Epithelial cell of esophagus (primary cell): ENCODE measurements around the gene CDC42EP2.

Source experiments
- DNase-seq: peaks from one replicate; pipeline ENCODE4 v3.0.0; 2010; ENCODE audit warnings: low read depth
- H3K4me3 ChIP-seq: 2 replicates; pipeline ENCODE4 v1.5.1; 2011; ENCODE audit warnings: mild to moderate bottlenecking, low read length, control low read depth
- TF ChIP-seq, protein P1 (sequence below): IDR thresholded peaks from 2 replicates; pipeline ENCODE4 v1.5.1; 2011; ENCODE audit warnings: low read depth, mild to moderate bottlenecking, low read length, control low read depth, inconsistent platforms; ENCODE audit not compliant: insufficient read depth; ENCODE audit errors: missing control alignments

CDC42EP2 gene

DNA sequence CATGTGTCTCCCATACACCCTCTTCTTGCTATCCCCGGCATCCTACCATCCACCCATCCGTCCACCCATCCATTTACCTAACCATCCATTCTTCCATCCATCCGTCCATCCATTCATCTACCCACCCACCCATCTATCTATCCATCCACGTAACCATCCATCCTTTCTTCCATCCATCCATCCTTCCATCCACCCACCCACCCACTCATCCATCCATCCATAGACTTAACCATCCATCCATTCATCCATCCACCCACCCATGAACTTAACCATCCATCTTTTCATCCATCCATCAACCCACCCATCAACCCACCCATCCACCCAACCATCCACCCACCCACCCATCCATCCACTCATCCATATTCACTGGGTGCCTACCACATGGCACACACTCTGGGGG lies 10.6 kb upstream of the CDC42EP2 start:
- H3K4me3 ChIP-seq = no peak overlapping the region
- TF ChIP-seq, protein P1, sequence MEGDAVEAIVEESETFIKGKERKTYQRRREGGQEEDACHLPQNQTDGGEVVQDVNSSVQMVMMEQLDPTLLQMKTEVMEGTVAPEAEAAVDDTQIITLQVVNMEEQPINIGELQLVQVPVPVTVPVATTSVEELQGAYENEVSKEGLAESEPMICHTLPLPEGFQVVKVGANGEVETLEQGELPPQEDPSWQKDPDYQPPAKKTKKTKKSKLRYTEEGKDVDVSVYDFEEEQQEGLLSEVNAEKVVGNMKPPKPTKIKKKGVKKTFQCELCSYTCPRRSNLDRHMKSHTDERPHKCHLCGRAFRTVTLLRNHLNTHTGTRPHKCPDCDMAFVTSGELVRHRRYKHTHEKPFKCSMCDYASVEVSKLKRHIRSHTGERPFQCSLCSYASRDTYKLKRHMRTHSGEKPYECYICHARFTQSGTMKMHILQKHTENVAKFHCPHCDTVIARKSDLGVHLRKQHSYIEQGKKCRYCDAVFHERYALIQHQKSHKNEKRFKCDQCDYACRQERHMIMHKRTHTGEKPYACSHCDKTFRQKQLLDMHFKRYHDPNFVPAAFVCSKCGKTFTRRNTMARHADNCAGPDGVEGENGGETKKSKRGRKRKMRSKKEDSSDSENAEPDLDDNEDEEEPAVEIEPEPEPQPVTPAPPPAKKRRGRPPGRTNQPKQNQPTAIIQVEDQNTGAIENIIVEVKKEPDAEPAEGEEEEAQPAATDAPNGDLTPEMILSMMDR = no peak
- no peak for DNase-seq

DNA sequence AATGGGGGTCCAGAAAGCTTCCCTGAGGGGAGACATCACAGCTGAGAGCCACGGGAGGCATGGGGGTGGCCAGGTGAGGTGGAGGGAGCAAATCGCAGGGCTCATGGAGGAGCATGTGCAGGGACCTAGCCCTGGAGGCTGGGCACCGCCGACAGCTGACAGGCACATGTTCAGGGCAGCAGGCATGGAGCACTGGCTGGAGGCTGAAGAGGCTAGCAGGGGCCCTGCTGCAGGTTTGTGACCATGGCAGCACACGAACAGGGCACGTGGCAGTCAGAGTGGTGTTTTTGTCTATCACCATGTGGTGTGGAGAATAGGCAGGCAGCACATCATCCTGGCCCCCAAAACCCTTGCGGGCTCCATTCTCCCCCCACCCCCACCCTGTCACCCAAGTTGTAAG lies 10.1 kb upstream of the CDC42EP2 start:
- no peak for DNase-seq
- no peak overlapping the region for H3K4me3 ChIP-seq
- TF ChIP-seq, protein P1 = no peak

DNA sequence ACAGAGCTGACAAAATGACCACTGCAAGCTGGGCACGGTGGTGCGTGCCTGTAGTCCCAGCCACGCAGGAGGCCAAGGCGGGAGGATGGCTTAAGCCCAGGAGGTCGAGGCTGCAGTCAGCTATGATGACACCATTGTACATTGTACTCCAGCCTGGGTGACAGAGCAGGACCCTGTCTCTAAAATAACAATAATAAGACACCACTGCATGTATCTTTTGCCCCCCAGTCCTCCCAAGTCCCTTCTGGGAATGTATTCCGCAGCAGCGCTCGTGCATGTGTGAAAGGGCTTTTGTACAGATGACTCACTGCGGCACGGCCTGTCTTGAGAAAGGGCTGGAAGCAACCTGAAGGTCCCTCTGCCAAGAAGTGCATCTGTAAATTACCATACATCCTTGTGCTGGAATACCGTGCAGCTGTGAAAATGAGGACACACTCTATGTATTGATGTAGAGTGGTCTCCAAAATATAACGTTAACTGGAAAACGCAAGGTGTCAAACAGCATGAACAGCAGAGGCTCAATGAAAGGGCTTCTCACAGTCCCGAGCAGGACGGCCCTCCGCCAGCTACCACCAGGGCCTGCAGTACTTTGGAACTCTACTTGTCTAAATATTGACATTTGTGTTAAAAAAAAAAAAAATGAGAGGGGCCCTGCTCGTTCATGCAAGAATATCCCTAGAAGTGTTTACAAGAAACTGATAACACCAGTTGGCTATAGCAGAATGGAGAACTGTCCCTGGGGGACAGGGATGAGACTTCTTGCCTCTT lies 9.0 kb upstream of the CDC42EP2 start:
- peak; percentile 60 for DNase-seq
- no peak overlapping the region for H3K4me3 ChIP-seq
- TF ChIP-seq, protein P1 = no peak

DNA sequence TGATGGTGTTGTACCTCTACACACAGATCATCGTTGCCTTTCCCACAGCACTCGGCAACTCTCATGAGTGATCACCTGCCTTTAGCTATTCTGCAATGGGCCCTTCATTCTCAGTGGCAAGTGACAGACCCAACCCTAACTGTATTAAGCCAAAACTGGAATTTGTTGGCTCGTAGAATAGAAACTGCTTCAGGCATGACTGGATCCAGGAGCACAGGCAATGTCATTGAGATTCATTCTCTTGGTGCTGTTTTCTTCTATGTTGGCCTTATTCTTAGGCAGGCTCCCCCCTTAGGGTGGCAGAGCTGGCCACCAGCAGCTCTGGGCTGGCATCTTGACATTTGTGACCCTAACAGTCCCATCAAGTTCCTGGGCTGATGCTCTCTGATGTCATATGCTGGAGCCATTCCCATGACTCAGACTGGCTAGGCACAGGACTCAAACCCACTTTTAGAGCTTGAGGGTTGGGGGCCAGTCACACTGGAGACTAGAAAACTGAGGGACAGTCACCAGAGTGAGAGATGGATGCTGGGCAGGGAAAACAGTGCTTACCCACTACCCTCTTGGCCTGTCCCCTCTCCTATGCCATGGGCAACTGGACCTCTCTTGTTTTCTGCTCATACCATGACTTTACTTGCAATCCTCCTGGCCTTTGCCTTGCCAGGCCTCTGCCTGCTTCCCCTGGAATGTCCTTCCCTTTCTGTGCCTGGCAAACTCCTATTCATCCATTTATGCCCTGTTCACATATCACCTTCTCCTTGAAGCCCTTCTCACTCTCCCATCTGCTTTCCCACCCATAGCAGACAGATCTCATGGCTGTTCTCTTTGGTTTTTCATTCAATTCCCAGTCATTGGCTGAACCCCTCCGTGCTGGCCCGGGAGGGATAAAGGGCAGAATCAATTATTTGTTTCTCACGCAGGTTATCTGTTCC lies 7.1 kb upstream of the CDC42EP2 start:
- no peak overlapping the region for H3K4me3 ChIP-seq
- no peak for DNase-seq
- TF ChIP-seq, protein P1 = no peak

DNA sequence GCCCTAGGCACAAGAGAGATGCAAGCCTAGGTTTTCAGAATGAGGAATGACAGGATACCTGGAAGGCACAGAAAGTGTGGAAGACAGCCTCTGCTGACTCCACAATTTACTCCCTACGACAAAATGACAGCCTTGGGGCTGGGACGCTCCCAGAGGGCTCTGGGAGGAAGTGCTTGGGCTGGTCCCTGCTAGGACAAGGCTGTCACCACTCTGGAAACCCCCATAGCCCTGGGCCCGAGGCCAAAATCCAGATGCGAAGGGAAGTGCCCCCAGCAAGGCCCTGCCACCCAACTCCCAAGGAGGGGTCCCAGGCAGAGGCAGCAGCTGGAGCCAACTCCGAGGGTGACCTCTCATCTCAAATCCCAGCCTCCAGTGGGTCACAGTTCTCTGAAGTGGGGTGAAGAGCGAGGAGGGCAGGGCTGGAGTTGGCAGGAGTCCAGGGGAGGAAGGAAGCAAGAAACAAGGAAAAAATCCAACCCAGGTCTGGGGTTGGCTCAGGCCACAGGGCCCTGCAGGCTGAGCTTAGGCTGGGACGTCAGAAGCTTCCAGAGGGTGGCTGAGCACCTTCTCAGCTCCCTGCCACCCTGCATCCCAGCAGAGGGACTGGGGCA lies 6.3 kb upstream of the CDC42EP2 start:
- H3K4me3 ChIP-seq = no peak overlapping the region
- TF ChIP-seq, protein P1 = no peak
- no peak for DNase-seq

DNA sequence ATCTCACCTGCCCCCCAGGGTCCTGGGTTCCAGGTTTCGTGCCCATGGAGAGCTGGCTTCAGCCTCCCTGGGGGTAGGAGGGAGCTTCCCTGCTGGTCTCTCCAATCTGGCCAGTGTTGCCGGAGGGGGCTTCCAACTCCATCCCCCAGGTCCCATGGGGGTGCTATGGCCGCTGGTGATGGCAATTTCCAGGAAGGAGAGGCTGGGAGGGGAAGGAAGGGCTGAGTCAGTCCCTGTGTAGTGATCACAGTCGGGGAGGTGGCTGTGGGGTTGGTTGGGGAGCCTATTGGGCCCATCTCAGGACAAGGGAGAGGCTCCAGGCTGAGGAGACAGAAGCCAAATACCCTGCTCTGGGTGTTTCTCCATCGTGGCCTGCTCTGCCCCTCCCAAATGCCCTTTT lies 5.7 kb upstream of the CDC42EP2 start:
- no peak for DNase-seq
- H3K4me3 ChIP-seq = no peak overlapping the region
- TF ChIP-seq, protein P1 = no peak
